NCI-H1694 (cell line): ENCODE results near the gene MBTPS1.

Experiments
- DNase-seq: peaks from one replicate; lab custom pipeline; 2025; lab: John Stamatoyannopoulos, UW

The MBTPS1 gene

GRCh38 chr16:84053237-84053636, 63.5 kb downstream of the MBTPS1 start:
- DNase-seq, result no peak

- DNase-seq, result no peak
These were observed 64.6 kb downstream of the MBTPS1 start for GRCh38 chr16:84052071-84052622.

- no peak for DNase-seq
These were observed 66.4 kb downstream of the MBTPS1 start for GRCh38 chr16:84050316-84050715.

GRCh38 chr16:84049403-84050060, 67.2 kb downstream of the MBTPS1 start:
- DNase-seq, result no peak

GRCh38 chr16:84048871-84049270, 67.9 kb downstream of the MBTPS1 start:
- no peak for DNase-seq

GRCh38 chr16:84048270-84048669, 68.5 kb downstream of the MBTPS1 start:
- no peak for DNase-seq

- DNase-seq, result no peak
These were observed 69.1 kb downstream of the MBTPS1 start for GRCh38 chr16:84047626-84048025.

GRCh38 chr16:84047206-84047605, 69.5 kb downstream of the MBTPS1 start:
- no peak for DNase-seq

- DNase-seq, result no peak
These were observed 70.8 kb downstream of the MBTPS1 start for GRCh38 chr16:84045818-84046470.

GRCh38 chr16:84045001-84045817, 71.5 kb downstream of the MBTPS1 start:
- no peak for DNase-seq

- no peak for DNase-seq
These were observed 72.6 kb downstream of the MBTPS1 start for GRCh38 chr16:84044118-84044488.

GRCh38 chr16:84043486-84044117, 73.1 kb downstream of the MBTPS1 start:
- no peak for DNase-seq

GRCh38 chr16:84042879-84043485, 73.8 kb downstream of the MBTPS1 start:
- DNase-seq, result no peak

- DNase-seq, result no peak
These were observed 74.3 kb downstream of the MBTPS1 start, which contains the start of gene SLC38A8 for GRCh38 chr16:84042308-84042878. SLC38A8 (minus strand) TSS chr16:84042795; CDS start chr16:84042157, 638 bp downstream.

- no peak for DNase-seq
These were observed 74.9 kb downstream of the MBTPS1 start for GRCh38 chr16:84041881-84042280.

- peak; percentile 53 for DNase-seq
These were observed 75.6 kb downstream of the MBTPS1 start for GRCh38 chr16:84040823-84041820.

GRCh38 chr16:84040226-84040822, 76.4 kb downstream of the MBTPS1 start:
- no peak for DNase-seq

GRCh38 chr16:84039696-84040095, 77.0 kb downstream of the MBTPS1 start:
- DNase-seq, result no peak

GRCh38 chr16:84038469-84038868, 78.3 kb downstream of the MBTPS1 start:
- DNase-seq, result no peak

- DNase-seq, result no peak
These were observed 79.7 kb downstream of the MBTPS1 start for GRCh38 chr16:84036982-84037425.
